Adrenal gland (tissue), 5 donors: ENCODE data around the gene ZNF800.

ENCODE experiments used
- POLR2A ChIP-seq, 2 donors: fragments of 450-650 bp; IDR thresholded peaks; one replicate each; pipeline ENCODE4 v1.6.1; 2017; ENCODE audit warnings: antibody characterized with exemption in 2 of 2, mild to moderate bottlenecking in 2 of 2, moderate library complexity in 1 of 2
- TF ChIP-seq, protein P1 (sequence below), 6 experiments: fragments of 450-650 bp in 4 of 6; fragments of 200-600 bp in 2 of 6; sonication (generic) in 1 of 6; IDR thresholded peaks; 1 replicate in 5 of 6; 2 replicates in 1 of 6; pipeline versions ENCODE4 v1.5.1 to v1.8.0; 2016 to 2021; ENCODE audit warnings: antibody characterized with exemption in 6 of 6, mild to moderate bottlenecking in 2 of 6, moderate library complexity in 1 of 6
- donor health status: DM: no; HTN: no; CAD: no.

DNA sequence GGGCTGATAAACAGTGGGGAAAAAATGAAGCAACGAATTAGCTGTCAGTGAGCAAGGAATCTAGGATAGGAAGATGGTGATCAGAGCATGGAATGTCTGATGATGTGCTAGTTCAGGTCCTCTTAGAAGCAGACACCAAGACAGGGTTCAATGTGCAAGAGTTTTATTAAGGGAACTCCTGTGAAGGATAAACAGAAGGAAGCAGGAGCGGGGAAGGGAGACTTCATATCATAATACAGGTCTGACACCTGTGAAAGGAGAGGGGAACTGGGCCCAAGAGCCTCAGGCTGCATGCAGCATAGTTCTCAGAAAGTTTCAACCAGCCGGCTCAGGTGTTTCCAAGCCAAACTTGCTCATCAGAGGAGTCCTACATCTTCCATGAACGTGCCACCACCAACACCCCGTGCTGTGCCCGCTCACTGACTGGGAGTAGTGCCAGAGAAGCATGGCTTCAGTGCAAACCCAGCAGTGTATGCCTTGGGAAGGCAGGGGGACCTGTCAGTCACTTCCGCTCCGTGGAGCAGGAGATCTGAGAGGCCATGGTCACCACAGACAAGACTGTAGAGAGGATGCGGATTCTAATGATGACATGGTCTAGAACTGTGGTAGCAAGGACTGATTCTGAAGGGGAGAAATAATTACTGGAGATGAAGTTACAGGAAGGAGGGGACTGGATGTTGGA, 45.8 kb downstream of the ZNF800 start:
- TF ChIP-seq, protein P1, sequence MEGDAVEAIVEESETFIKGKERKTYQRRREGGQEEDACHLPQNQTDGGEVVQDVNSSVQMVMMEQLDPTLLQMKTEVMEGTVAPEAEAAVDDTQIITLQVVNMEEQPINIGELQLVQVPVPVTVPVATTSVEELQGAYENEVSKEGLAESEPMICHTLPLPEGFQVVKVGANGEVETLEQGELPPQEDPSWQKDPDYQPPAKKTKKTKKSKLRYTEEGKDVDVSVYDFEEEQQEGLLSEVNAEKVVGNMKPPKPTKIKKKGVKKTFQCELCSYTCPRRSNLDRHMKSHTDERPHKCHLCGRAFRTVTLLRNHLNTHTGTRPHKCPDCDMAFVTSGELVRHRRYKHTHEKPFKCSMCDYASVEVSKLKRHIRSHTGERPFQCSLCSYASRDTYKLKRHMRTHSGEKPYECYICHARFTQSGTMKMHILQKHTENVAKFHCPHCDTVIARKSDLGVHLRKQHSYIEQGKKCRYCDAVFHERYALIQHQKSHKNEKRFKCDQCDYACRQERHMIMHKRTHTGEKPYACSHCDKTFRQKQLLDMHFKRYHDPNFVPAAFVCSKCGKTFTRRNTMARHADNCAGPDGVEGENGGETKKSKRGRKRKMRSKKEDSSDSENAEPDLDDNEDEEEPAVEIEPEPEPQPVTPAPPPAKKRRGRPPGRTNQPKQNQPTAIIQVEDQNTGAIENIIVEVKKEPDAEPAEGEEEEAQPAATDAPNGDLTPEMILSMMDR (IDR thresholded peaks at IDR 0.05): no peak
- no peak for TF ChIP-seq POLR2A (IDR thresholded peaks at IDR 0.05)
